NCI-H69 (cell line): ENCODE measurements around the gene KSR1.
"Not testable (repeated sequence)": the region's sequence is repeated elsewhere in the genome, so short reads cannot be mapped to it uniquely, and the experiment has no call there.

ENCODE experiments used
- DNase-seq: peaks from one replicate; lab custom pipeline; 2025; lab: John Stamatoyannopoulos, UW

KSR1 gene

DNA sequence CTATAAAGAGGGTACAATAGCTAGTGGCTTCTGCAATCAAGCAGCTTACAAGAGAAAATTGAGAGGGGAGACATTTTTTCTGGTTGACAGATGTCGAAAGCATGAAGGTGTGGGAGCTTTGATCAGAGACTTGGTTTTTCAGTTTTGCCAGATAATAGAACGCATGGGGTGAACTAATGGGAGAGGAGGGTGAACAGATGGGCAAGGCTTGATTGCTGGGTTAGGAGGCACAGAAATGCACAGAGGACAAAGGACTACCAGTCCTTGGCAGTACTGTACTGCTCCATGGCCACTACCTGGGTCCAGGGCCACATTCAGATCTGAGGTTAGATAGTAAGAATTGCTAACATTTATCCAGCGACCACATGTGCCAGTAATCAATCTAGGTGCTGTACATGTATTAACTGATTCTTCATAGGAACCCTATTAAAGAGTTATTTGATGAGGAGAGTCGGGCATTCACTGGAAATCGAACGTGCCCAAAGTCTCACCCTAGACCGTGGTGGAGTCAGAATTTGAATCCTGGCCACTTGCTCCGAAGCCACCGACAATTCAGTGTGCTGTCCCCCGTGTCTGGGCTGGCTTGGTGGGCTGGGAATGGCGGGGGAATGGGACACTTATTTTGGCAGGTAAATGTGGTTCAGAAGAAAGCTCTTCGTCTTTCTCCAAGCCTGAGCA is 873 bp upstream of the KSR1 start:
- peak; percentile 91 for DNase-seq

- peak; percentile 60 for DNase-seq
These were observed 572 bp downstream of the KSR1 start for GRCh38 chr17:27456681-27457359.

GRCh38 chr17:27457360-27457715 is 1.1 kb downstream of the KSR1 start:
- peak; percentile 51 for DNase-seq

- peak; percentile 94 for DNase-seq
These were observed 1.7 kb downstream of the KSR1 start for GRCh38 chr17:27457731-27458523.

GRCh38 chr17:27458524-27458908 is 2.3 kb downstream of the KSR1 start:
- peak; percentile 86 for DNase-seq

DNA sequence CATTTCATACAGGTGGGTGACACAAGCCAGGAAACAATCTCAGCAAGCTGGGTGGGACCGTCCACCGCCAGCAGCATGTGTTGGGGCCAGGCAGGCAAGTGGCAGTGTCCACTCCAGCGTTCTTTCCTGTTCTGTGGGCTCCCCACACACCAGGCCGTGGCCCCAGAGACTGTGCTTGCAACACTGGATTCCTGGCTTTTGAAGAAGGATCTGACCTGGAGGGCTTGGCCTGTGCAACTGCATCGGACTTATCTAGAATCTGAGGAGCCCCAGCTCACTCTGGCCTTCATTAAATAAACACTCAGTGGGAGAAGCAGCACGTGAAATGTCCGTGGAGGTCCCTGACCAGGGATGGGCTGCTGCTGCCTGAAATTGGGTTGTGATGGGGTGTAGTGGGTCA is 3.2 kb downstream of the KSR1 start:
- no peak for DNase-seq

DNA sequence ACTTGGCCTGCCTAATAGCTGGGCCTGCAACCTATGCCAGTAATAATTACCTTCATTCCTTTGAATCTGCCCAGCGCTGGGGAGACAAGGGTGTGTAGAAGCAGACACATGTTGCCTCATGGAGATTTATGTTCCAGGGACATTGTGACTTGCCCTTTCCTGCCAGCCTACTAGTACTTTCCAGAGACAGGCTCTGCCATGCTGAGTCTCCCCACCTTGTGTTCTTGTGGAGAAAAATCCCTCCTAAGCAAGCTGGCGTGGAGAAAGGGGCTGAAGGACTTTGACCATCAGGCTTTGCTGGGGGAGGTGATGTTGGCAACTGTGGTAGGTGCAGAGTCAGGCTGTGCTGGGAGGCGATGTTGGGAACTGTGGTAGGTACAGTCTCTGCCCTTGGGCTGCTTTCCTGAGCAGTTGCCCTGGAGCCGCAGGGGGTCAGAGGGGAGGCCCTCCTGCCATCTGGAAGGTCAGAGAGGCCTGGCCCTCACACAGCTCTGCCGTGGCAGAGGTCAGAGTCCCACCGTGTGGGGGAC is 4.0 kb downstream of the KSR1 start:
- DNase-seq: no peak

- DNase-seq: no peak
These were observed 5.1 kb downstream of the KSR1 start for GRCh38 chr17:27461192-27461859.

- no peak for DNase-seq
These were observed 5.9 kb downstream of the KSR1 start for GRCh38 chr17:27462149-27462548.

GRCh38 chr17:27462714-27463113 is 6.5 kb downstream of the KSR1 start:
- DNase-seq: no peak

DNA sequence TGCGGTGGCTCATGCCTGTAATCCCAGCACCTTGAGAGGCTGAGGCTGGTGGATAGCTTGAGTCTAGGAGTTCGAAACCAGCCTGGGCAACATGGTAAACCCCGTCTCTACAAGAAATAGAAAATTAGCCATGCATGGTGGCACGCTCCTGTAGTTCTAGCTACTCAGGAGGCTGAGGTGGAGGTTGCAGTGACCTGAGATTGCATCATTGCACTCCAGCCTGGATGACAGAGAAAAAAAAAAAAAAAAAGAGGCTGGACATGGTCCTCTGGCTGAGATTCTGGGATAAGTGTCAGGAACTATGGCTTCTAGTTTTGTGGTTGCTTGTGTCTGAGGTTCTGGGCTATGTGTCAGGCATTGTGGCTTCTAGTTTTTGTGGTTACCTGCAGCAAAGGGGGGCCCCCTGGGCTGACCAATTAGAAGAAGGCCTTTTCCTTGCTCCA is 7.0 kb downstream of the KSR1 start:
- no peak for DNase-seq

DNA sequence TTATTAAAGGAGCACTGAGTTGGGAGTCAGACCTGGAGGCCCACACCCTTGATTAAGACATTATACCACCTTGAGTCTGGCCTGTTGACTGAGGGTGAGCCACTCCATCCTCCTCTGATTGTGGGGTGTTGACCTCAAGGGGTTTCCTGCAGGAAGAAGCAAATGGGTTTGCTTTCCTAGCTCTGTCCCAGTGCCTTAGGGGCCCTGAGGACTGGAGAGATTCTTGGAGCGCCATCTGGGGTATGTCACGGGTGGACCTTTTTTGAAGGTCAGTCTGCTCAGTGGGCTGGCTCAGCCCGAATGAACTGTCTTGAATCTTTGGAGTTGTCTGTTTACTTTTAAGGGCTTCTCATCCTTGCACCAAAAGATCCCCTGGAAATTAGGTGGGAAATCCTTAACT is 7.8 kb downstream of the KSR1 start:
- not testable (repeated sequence) for DNase-seq

GRCh38 chr17:27464431-27464830 is 8.2 kb downstream of the KSR1 start:
- DNase-seq: no peak

DNA sequence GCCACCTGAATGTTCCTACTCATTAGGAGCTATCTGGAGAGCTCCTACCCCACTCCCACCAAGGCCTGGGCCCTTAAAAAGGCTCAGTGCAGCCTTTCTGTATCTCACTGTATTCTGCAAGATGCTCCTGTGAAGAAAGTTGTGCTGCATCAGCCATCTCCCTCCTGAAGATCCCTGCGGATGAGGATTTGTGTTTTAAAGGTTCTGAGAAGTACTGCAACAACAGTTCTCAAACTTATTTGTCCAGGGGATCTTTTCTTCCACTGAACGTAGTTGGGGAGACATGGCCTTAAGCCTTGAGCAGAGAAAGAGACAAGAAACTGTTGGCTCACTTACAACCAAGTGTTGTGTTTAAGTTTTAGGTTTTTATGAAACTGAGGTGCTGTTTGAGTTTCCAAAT is 9.6 kb downstream of the KSR1 start:
- DNase-seq: not testable (repeated sequence)

DNA sequence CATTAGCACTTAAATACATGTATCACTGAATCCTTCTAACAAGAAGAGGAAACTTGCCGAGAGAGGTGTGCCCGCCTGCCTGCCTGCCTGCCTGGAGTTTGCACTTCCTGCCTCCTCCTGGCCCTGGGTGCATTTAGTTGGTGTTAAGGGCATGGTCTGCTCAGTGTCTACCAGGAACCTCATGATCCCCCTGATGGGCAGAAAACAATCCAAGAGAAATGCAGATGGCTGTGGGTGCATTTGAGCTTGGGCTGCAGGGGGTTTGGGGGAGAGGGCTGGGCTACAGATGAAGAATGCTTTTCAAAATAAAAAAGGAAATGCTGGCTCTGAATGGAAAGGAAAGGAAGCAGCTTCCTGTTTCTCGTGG is 10.1 kb downstream of the KSR1 start:
- peak; percentile 16 for DNase-seq

GRCh38 chr17:27466743-27467375 is 10.6 kb downstream of the KSR1 start:
- no peak for DNase-seq

DNA sequence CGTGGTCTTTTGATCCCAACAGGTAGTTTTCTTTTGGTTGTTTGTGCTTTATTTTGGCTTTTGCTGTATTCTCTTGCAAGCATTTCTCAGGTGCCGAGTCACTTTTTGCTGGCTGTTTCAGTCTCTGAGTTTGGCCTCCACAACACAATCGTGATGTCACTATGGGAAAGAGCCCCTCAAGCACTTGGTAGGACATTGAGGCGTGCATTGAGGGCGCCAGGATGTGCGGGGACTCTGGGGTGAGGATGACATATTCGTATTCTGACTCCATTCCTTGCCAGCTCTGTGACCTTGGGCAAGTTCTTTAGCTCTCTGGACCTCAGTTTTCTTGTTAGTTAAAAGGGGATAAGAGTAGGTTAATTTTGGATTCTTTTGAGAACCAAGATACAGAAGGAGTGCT is 13.0 kb downstream of the KSR1 start:
- DNase-seq: no peak

GRCh38 chr17:27471321-27472269 is 15.3 kb downstream of the KSR1 start:
- DNase-seq: peak; percentile 17

DNA sequence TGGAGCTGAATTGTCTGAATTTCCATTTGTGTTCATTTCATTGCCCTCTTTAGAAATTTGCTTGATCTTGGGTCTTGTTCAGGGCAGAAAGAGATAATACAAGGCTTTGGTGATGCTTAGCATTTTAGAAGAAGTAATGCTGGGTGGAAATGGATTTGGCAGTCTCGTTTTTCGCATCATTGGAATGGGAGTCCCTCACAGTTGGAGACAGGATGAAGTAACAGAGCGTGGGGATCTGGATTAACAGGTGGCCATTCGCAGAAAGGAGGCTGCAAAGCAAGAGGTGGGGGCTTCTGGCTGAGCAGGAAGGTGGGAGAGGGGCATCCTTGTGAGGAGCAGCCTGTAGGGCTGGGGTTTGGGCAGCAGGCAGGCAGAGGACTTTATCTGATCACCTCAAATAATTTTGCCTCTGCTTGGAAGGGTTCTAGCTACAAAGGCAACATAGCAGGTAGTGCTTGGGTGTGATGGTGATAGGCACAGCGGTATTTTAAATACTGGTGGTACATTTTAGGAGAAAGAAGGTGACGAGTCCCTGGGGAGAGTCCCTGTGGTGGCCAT is 17.0 kb downstream of the KSR1 start:
- peak; percentile 42 for DNase-seq
